HG02943 (cell line): ENCODE data around the gene NEUROG3.
"Not testable (repeated sequence)": the region's sequence is repeated elsewhere in the genome, so short reads cannot be mapped to it uniquely, and the experiment has no call there.

Experiments
- ATAC-seq: cut with Tn5 transposase; IDR thresholded peaks from one replicate; pipeline ENCODE4 v1.9.1; 2021; ENCODE audit warnings: mild to moderate bottlenecking, low read depth, moderate library complexity; ENCODE audit not compliant: unreplicated experiment

NEUROG3 gene

DNA sequence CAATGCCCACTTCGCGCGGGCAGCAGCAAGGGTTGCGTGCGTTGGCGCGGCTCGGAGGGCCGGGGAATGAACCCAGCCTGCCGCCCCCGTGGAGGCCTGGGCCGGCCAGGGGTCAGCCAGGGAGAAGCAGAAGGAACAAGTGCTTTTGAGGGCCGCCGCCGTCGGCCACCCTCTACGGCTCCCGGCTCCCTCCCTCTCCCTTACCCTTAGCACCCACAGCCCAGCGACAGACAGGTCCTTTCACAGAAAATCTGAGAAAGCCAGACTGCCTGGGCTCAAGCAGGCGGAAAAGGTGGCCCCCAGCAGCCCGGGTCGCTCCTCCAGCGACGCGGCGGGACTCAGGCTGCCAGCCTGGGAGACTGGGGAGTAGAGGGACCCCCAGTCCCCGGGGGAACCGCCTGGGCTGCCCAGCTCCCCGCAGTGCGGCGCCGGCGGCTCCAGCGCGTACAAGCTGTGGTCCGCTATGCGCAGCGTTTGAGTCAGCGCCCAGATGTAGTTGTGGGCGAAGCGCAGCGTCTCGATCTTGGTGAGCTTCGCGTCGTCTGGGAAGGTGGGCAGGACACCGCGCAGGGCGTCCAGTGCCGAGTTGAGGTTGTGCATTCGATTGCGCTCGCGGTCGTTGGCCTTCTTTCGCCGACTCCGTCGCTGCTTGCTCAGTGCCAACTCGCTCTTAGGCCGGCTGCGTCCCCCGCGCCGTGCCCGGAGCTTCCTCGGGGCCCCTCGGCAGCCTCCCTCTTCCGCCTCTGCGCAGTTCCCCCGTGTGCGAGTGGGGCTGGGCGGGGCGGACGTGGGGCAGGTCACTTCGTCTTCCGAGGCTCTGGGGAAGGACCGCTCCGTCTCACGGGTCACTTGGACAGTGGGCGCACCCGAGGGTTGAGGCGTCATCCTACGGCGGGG is 815 bp downstream of the NEUROG3 start:
- ATAC-seq: no peak

DNA sequence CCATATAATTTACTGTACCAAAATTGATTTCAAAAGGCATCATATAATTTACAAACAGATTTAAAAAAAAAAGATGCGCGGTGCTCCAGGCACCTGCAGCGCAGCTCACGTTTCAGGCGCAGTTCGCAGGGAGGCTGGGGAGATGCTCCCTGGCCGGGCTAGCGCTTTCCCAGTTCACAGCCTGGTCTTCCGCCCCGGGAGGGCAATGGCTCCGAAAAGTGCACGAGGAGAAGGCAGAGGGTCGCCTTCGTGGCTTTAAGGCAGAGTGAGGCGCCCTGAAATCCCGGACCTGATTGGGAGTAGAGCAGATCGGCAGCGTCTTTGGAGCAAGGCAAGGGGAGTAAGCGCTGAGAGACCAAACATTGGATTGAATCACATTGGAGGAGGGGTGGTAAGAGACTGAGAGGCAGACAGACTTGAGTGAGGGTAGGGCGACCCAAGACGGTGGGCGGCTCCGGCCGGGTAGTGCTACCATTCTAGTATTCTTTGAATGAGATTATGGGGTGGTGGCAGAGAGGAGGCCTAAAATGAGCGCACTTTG is 1.5 kb downstream of the NEUROG3 start:
- no peak for ATAC-seq

DNA sequence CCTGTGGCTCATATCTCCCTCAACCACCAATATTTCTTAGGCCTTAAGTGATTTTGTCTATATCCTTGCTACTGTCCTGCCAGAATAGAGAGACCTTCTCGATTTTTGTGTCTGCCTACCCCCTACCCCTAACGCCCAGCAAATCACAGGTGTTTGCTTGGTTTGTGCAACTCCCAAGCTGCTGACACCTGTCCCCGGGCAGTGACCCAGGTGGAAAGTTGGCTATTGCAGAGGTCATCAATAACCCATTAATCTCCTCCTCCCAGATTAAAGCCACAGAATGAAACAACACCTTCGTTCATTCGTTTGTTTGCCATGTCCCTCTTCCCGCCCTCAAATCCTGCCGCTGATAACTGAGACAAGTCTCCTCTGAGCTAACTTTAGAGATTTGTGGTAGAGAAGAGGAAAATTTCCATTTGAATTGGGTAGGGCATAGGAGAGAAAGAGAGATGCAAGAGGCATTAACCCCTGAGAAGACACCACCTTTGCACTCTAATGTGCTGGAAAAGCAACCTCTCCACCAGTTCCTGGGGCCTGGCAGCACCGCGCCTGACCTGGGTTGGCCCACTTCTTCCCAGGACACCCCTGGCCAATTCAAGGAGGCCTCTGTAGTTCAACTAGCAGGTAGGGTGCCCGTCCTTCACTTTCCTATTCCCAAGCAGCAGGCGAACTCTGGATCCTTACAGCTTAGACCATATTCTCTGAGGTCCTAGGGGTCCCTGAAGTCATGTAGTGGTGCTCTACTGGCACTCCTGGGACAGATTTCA is 3.0 kb downstream of the NEUROG3 start:
- no peak for ATAC-seq

DNA sequence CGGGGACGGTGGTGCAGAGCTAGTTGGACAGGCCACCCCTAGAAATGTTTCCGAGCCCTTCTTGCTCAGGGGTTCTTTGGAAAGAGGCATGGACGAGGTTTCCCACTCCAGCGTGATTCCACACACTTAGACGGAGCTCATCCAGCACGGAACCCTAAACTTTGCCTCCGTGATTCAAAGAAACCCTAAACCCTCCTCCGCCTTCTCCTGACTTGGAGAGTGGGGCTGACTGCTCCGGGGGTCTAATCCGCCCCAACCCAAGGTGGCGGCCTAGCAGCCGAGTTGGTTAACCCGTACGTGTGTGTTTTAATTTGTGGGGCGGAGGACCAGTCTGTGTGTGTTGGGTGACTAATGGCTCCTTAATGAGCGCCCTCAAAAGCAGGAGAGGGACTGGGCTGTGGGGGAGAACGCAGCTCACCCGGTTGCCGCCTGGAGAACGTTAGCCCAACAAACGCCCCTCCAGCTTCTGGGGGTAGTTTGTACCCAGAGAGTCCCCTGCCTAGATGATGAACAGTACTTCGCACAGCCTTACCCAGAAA is 3.8 kb downstream of the NEUROG3 start:
- no peak for ATAC-seq

DNA sequence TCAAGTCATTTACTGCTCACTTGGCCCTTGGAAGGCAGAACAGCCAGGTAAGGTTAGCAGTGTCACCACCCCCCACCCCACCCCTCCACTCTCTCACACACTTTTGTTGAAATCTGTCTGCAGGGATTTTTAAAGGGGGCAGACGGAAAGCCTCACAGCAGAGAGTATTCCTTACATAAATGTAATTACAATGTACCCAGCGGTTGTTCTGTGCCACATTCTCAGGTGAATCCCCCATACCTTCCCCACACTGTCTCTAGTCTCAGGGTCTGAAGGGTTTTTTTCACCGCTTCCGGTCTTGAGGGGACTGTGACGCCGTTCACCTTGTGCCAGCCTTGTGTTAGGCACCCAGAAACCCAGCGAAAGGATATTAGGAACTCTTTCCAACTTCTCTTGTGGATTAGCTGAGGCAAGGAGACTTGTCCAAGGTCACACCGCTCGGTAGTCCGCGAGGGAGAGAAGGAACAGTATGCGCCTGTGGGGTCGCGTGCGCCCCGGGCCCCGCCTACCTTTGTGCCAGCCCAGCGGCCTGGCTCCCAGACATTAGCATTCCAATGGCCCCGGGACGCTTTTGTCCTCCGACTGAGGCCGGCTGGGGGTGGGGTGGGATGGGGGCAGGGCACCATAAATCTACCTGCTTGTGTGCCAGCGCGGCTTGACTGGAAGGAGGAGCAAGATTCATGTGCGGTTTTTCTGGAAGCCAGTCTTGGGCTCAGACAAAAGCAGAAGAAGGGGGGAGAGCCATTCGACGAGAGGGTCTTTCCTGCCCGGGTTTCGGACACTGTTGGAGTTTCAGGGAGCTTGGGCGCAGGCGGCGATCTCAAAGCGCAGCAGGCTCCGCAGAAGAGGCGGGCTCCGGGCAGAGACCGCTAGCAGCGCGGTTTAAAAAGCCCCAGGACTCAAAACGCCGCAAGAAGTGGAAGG is 4.5 kb downstream of the NEUROG3 start:
- no peak for ATAC-seq

DNA sequence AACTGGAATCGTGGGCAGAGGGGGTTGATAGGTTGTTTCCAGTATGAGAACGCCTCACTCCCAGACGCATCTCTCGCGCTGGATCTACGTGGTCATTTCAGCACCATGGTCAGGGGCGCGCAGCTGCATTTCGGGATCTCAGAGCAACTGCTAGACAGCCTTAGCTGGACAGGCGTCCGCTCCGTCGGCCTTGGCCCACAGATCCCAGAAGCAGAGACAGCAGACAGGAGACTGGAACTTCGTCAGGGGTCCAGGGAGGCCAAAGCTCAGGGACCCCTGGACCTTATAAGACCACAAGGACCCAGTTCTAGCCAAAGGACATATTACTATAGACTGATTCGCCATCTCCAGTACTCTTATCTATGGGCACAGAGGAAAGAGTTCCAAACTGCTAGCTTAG is 5.3 kb downstream of the NEUROG3 start:
- no peak for ATAC-seq

DNA sequence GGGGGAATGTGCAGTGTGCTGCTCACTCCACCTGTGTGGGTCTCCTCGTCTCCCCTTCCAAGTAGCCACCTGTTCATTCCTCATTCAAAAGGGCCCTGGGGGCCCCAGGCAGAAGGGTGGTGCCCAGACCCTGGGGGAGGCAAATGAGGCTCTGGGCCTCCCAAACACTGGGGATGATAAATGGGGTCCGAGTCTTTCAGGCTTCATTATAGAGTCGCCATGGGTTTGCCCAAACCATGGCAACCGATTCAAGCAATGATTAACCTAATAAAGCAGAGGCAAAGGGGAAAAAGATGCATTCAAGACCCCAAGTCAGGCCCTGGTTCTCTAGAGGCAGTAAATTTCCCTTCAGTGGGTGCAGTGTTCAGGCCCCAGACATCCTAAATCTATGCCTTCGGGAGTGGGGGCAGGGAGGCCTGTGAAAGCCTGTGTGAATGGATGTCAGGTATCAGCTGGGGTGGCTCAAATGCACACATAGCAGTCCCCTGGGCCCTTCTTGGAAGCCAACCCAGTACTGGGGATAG is 10.4 kb downstream of the NEUROG3 start:
- ATAC-seq: no peak

DNA sequence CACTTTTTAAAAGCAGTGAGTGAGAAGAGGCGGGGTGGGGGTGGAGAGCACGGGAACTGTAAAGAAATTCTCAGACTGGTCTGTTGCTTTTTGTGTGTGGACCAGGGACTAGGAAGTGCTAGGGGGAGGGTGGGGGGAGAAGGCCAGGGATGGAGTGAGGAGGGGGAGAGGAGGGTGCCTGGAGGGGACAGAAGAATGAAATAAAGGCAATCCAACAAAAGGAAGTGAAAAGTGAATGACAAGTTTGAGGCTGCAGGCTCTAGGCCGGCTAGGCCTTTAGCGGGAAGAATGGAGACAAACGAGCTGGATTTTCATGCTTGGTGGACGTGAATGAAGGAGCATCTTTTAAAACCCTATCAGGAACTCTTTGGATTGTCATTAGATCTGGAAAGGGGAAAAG is 13.7 kb downstream of the NEUROG3 start:
- ATAC-seq: no peak

DNA sequence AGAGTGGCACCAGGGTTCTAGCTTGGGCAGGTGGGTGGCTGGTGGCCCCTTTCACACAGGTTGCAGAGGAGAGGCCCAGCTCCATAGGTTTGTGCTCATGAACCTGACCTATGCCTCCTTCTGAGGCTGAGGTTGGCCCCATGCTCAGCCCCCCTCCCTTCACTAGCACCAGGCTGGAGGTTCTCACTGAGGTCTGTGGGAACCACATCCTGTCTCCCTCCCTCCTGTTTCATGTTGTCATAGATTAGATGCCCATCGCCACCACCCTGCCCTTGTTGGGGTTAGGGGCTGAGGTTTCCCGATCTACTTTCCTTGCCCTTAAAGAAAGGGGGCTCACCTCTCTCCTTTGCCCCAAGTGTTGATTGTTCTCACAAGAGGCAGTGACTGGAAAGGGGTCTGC is 14.7 kb downstream of the NEUROG3 start:
- ATAC-seq: no peak

DNA sequence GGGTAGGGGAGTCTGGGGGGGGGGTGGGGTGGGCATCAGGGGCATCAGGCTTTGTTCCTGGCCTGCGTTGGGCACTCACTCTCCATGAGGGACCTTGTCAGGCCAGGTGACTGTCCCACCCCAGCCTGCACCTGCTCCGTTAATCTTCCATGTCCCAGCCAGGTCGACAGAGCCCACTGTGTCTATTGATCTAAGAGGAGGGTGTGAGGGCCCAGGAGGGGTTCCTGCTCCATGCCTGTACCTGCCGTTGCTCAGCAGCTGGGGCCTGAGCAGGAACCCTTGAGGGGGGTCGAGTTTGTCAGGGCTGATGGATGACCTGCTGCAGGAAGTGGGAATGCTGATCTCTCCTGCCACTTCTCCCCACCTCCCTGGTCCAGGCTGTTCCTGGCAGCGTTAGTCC is 18.6 kb downstream of the NEUROG3 start:
- ATAC-seq: no peak

DNA sequence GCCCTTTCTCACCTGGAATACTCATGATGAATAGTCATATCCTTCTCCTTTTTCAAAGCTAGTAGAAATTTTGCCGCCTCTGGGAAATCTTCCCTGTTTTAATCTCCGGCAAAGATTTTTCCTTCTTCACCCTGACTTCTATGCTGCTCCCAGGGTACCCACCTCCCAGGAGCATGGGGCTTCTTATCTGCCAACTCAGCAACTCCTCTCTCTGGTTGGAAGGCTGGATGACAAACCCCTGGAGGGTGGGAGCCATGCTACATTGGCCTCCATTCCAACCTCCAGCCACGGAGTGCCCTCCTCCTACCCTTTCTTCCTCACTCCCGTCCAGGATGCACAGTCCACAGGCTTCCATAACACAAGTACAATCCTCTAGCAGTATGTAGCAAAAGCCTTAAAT is 19.9 kb downstream of the NEUROG3 start:
- ATAC-seq: no peak

DNA sequence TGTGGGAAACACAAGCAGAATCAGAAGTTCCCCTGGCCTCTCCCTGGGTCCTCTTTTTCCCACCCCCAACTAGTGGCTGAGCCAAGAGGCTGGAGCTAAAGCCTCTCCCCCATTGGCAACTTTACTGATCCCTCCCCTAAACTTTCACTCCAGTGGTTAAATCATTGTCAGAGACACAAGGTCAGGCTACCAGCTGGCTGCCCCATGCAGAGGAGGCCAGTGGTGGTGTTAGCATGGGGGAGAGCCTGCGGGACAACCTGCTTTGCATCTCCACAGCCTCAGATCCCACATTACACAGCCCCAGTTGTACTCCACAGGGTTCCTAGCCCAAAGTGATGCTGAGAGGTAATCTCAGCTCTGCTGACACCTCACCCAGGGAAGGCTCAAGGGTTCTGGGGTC is 21.0 kb downstream of the NEUROG3 start:
- no peak for ATAC-seq

DNA sequence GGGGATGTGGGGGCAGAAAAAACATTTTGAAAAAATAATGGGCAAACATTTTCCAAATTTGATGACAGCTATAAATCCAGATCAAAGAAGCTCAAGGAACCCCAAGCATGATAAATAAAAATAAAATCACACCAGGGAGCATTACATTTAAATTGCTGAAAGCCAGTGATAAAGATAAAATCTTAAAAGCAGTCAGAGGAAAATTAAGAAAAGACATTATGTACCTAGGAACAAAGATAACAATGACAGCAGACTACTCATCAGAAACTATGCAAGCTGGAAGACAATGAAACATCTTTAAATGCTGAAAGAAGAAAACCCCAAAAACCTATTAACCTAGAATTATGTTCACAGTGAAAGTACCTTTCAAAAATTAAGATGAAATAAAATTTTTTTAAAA is 23.3 kb downstream of the NEUROG3 start:
- ATAC-seq: no peak

DNA sequence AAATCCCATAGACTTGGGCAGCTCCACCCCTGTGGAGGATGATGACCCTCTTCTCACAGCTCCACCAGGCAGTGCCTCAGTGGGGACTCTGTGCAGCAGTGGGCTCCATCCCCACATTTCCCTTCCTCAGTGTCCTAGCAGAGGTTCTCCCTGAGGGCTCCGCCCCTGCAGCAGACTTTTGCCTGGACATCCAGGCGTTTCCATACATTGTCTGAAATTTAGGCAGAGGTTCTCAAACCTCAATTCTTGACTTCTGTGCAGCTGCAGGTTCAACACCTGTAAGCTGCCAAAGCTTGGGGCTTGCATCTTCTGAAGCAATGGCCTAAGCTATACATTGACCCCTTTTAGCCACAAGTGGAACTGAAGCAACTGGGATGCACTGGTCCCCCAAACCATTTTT is 31.8 kb downstream of the NEUROG3 start:
- ATAC-seq: no peak

DNA sequence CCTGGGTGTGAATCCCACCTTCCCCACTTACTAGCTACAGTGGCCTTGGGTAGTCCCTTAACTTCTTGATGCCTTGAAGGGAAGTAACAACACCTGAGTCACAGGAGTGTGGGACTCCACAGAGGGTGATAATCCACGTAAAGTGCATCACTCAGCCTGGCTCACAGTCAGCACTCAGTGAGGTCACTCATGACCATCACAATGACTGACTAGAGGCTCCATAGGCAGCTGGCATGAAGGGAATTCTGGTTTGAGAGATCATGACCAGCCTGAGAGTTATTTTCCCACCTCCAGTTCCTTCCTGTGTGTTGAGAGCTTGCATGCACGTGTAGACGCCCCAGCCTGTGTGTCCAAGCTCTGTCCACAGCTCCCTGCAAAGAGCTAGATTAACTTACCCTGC is 34.8 kb downstream of the NEUROG3 start:
- no peak for ATAC-seq

DNA sequence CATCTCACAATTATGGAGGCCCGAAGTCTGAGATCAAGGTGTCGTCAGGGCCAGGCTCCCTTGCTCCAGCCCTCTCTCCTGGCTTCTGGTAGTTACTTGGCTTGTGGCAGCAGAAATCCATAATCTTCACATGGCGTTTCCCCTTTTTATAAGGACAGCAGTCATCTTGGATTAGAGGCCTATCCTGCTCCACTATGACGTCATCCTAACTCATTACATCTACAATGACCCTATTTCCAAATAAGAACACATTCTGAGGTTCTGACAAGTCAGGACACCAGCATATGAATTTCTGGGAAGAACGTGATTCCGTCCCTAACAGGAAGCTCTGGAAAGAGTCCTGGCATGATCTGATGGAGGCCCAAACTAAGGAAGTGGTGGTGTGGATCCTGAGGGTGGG is 35.8 kb downstream of the NEUROG3 start:
- ATAC-seq: no peak

DNA sequence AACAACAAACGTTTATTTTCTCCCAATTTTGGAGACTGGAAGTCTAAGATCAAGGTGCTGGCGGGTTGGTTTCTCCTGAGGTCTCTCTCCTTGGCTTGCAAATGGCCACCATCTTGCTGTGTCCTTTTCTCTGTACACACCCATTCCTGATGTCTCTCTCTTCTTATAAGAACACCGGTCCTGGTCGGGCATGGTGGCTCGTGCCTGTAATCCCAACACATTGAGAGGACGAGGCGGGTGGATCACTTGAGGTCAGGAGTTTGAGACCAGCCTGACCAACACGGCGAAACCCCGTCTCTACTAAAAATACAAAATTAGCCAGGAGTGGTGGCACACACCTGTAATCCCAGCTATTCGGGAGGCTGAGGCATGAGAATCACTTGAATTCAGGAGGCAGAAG is 36.7 kb downstream of the NEUROG3 start:
- ATAC-seq: not testable (repeated sequence)

DNA sequence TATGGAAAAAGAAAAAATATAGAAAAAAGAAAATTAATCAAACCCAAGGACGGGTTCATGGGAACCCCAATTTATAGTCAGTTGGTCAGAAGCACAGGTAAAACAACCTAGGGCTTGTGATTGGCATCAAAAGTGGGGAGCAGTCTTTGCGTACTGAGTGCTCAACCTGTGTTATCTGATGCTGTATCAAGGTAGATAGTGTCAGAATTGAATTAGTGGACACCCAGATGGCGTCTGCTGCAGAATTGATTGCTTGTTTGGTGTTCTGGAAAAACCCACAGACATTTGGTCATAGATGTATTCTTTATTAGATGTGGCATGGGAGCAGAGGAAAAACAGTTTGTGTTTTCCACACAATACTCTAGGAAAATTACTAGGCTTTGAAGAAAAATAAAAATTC is 39.6 kb downstream of the NEUROG3 start:
- ATAC-seq: no peak

DNA sequence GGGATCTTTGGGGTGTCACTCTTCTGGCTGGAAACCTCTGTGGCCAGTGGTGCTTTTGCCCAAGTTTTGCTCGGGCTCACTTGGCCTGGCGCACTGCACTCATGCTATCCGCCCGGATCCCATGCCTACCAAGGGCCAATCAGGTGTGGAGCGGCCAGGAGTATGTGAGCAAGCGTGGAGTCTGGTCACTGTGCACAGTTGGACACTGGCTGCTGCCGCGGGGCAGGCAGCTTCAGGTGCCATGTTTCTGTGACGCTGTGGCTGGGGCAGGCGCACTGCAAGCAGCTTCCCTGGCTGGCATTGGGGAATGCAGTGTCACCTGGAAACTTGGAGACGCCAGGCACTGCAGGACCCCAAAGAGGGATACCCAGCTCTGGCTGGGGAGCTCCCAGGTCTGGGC is 45.3 kb downstream of the NEUROG3 start:
- no peak for ATAC-seq
